Activated T-cell treated with anti-CD3 and anti-CD28 coated beads, Interleukin-2, amount 50 U/mL, for 4 hours (primary cell): ENCODE data around the gene IQCH. TPM values are rescaled to one million over a fixed set of nuclear protein-coding genes. Genes with fewer than 3 reads are reported as not detected.
"Not testable (repeated sequence)": the region's sequence is repeated elsewhere in the genome, so short reads cannot be mapped to it uniquely, and the experiment has no call there.

Experiments
- ATAC-seq, 2 donors: fragments of 200-7000 bp; cut with Tn5 transposase; one replicate each; pipeline ENCODE4 v1.10.0; 2021
- DNase-seq: peaks from one replicate; pipeline ENCODE4 v3.0.0-alpha.2; 2020
- H3K27me3 Mint-ChIP-seq: one replicate; pipeline ENCODE4 v1.8.0; 2021; ENCODE audit warnings: low read depth, mixed read lengths
- H3K36me3 Mint-ChIP-seq: one replicate; pipeline ENCODE4 v1.8.0; 2022; ENCODE audit warnings: mixed read lengths; ENCODE audit not compliant: insufficient read depth
- H3K4me1 Mint-ChIP-seq: one replicate; pipeline ENCODE4 v1.8.0; 2021; ENCODE audit warnings: low read depth, mixed read lengths
- H3K4me3 Mint-ChIP-seq: one replicate; pipeline ENCODE4 v1.8.0; 2021; ENCODE audit warnings: mild to moderate bottlenecking, moderate library complexity, mixed read lengths
- H3K9me3 Mint-ChIP-seq: one replicate; pipeline ENCODE4 v1.8.0; 2021; ENCODE audit warnings: mixed read lengths
- total RNA-seq, 3 donors: library from RNA; stranded (reverse); gene quantifications; one replicate each; pipeline ENCODE4 v1.2.1, GENCODE V29; 2021

IQCH gene
- total RNA-seq, 3 donors from 2014 or later = 0.53 to 0.95 (median 0.53) TPM

- ATAC-seq (no peak), DNase-seq (no peak)
- no peaks in the 10 kb centered on the region for H3K36me3 Mint-ChIP-seq
- H3K4me1 Mint-ChIP-seq = no peaks in the 10 kb centered on the region
- H3K27me3 Mint-ChIP-seq = no peaks in the 10 kb centered on the region
- H3K4me3 Mint-ChIP-seq = no peak overlapping the region
- no peaks in the 10 kb centered on the region for H3K9me3 Mint-ChIP-seq
Observed at GRCh38 chr15:67335534-67336222, 81.1 kb downstream of the IQCH start.

DNA sequence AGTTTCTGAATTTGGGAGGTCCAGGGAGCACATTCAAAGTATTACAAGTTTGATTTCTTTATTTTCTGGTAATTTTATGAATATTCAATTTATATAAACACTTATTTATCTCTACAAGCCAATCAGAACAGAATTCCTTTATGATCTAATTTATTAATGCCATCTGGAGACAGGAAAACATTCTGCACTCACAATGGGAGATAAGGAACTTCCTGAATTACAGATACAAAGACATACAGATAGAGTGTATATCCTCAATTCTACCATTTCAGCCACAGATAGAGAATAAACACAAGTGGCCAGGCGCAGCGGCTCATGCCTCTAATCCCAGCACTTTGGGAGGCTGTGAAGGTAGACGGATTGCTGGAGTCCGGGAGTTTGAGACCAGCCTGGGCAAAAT lies 86.0 kb downstream of the IQCH start:
- Mint-ChIP-seq H3K9me3 (peaks cover 12% of the 10 kb centered on the region), H3K4me3 (no peak overlapping the region), H3K27me3 (peaks cover 2% of the 10 kb centered on the region), H3K36me3 (peaks cover 3% of the 10 kb centered on the region), H3K4me1 (no peaks in the 10 kb centered on the region)
- ATAC-seq (no peak), DNase-seq (no peak)

- Mint-ChIP-seq H3K4me1 (no peaks in the 10 kb centered on the region), H3K27me3 (peaks cover 2% of the 10 kb centered on the region), H3K9me3 (peaks cover 12% of the 10 kb centered on the region), H3K36me3 (peaks cover 3% of the 10 kb centered on the region), H3K4me3 (no peak overlapping the region)
- DNase-seq (no peak), ATAC-seq (no peak)
Observed at GRCh38 chr15:67341539-67341938, 87.0 kb downstream of the IQCH start.

DNA sequence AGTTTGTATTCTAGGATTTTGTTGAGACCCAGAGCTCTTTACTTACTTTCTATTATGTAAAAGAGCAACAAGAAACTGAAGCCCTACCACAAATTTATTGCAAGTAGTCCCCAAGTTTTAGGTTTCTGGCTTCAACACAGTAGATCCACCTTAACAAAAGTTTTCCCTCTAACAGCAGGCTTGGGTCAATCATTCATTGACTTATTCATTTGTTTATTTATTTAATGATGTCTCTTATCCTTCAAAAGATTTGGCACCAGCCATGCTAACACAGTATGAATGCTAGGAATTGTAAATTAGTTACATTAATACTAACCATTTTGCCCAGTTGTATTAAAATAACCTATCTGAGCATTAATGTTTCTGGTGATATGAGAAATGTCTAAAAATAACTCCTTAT lies 88.6 kb downstream of the IQCH start:
- Mint-ChIP-seq H3K4me1 (no peaks in the 10 kb centered on the region), H3K4me3 (no peak overlapping the region), H3K27me3 (peaks cover 2% of the 10 kb centered on the region), H3K36me3 (peaks cover 3% of the 10 kb centered on the region), H3K9me3 (peaks cover 27% of the 10 kb centered on the region)
- no peak for DNase-seq
- no peak for ATAC-seq

DNA sequence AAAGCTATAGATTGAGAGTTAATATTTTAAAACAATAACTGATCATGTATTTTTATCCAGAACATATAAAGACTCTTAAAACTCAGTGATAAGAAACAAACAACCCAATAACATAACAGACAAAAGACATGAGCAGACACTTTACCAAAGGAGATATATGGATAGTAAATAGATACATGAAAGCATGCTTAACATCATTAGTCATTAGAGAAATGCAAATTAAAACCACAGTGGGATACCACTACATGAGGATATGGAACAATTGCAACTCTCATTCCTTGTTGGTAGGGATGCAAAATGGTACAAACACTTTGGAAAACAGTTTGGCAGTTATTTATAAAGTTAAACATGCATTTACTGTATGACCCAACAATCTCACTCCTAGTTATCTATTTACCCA lies 95.0 kb downstream of the IQCH start:
- Mint-ChIP-seq H3K27me3 (peaks cover 2% of the 10 kb centered on the region), H3K9me3 (peaks cover 31% of the 10 kb centered on the region), H3K4me1 (no peaks in the 10 kb centered on the region), H3K4me3 (no peak overlapping the region), H3K36me3 (peaks cover 3% of the 10 kb centered on the region)
- DNase-seq = no peak
- ATAC-seq = no peak

DNA sequence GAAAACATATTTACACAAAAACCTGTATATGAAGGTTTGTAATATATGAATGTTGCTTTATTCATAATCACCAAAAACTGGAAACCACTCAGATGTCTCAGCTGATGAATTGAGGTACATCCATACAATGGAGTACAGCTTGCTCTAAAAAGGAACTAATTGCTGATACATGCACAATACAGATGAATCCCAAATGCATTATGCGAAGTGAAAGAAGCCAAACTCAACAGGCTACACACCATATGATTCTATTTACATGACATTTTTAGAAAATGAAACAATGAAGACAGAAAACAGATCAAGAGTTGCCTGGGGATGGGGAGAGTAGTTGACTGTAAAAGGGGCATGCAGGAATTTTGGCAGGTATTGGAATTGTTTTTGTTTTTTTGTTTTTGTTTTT lies 95.5 kb downstream of the IQCH start:
- Mint-ChIP-seq H3K4me3 (no peak overlapping the region), H3K27me3 (peaks cover 2% of the 10 kb centered on the region), H3K4me1 (no peaks in the 10 kb centered on the region), H3K36me3 (peaks cover 3% of the 10 kb centered on the region), H3K9me3 (peaks cover 30% of the 10 kb centered on the region)
- DNase-seq = no peak
- ATAC-seq = no peak

- H3K4me3 Mint-ChIP-seq = no peak overlapping the region
- DNase-seq (no peak), ATAC-seq (no peak)
- H3K36me3 Mint-ChIP-seq = no peaks in the 10 kb centered on the region
- no peaks in the 10 kb centered on the region for H3K9me3 Mint-ChIP-seq
- no peaks in the 10 kb centered on the region for H3K27me3 Mint-ChIP-seq
- no peaks in the 10 kb centered on the region for H3K4me1 Mint-ChIP-seq
Observed at GRCh38 chr15:67358391-67358790, 103.8 kb downstream of the IQCH start.

DNA sequence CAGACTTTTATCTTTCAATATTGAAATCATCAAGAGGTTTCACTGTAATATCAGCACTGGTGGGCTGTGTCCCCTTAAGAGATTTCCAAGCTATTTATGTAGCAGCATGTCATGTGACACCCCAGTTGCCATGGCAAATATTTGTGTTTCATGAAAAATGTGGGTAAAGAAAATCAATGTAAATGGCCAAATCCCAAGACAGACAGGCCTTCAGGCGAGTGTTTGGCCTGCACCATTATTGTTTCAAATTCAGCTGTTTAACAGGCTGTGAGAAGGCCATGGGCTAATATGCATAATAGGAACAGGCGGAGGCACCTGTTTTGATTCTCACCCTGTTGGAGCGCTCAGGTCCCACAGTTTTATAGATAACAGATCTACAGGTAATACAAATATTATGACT lies 104.2 kb downstream of the IQCH start:
- peaks cover 2% of the 10 kb centered on the region for H3K36me3 Mint-ChIP-seq
- no peaks in the 10 kb centered on the region for H3K4me1 Mint-ChIP-seq
- DNase-seq (no peak), ATAC-seq (no peak)
- no peaks in the 10 kb centered on the region for H3K27me3 Mint-ChIP-seq
- no peak overlapping the region for H3K4me3 Mint-ChIP-seq
- no peaks in the 10 kb centered on the region for H3K9me3 Mint-ChIP-seq

DNA sequence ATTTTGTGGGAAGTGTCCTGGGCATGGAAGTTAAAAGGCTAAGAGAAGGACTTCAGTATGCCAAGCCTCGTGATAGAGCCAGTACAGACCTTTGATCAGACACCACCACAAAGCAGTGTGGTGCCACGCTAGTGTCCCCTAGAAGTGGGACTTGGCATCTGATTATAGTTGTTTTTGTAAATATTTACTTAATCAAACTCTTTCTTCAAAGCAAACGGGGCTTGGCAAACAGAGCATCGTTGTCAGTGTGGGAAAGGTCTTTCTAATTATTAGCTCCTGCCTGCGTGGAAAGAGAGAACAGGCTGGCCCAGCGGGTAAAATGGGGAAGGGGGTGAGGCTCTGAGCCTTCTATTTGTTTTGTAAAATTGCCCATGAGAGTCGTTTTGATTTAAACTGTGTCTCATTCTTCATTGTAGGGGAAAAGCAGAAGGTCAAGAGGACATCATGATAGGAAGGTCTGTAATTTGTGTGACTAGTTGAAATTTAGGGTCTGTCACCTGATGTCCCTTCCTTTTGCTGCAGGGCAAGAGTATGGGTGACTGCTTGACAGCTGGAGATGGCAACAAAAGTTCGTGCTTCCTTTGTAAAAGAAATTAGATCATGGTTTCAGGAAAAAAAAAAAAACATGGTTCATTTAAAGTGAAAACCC lies 105.0 kb downstream of the IQCH start:
- DNase-seq (no peak), ATAC-seq (no peak)
- Mint-ChIP-seq H3K36me3 (peaks cover 2% of the 10 kb centered on the region), H3K4me1 (no peaks in the 10 kb centered on the region), H3K9me3 (no peaks in the 10 kb centered on the region), H3K27me3 (no peaks in the 10 kb centered on the region), H3K4me3 (no peak overlapping the region)

DNA sequence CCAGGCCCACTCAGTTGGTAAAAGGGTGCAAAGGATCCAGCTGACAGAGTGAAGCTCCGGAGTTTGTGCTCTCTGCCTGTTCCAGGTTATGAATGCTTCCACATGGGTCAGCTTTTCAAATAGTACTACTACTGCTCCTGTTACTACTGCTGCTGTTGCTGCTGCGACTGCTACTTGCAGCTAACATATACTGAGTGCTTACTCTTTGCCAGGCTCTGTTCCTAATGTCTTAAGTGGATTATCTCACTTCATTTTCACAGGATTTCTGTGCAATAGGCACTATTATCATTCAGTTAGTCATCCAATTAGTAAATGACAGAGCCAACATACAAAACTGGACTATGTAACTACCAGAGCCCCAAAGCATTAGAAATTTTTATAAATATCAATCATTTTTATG lies 106.5 kb downstream of the IQCH start:
- Mint-ChIP-seq H3K4me1 (no peaks in the 10 kb centered on the region), H3K4me3 (no peak overlapping the region), H3K36me3 (peaks cover 2% of the 10 kb centered on the region), H3K27me3 (no peaks in the 10 kb centered on the region), H3K9me3 (no peaks in the 10 kb centered on the region)
- DNase-seq = no peak
- no peak for ATAC-seq

DNA sequence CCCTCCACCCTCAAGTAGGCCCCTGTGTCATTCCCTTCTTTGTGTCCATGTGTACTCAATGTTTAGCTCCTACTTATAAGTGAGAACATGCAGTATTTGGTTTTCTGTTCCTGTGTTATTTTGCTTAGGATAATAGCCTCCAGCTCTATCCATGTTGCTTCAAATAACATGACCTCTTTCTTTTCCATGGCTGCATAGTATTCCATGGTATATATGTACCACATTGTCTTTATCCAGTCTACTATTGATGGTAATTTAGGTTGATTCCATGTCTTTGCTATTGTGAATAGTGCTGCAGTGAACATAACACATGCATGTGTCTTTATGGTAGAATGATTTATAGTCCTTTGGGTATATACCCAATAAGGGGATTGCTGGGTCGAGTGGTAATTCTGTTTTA lies 109.1 kb downstream of the IQCH start:
- not testable (repeated sequence) for H3K4me3 Mint-ChIP-seq, H3K27me3 Mint-ChIP-seq, DNase-seq, H3K4me1 Mint-ChIP-seq, H3K36me3 Mint-ChIP-seq, H3K9me3 Mint-ChIP-seq, ATAC-seq

- no peaks in the 10 kb centered on the region for H3K9me3 Mint-ChIP-seq
- no peak overlapping the region for H3K4me3 Mint-ChIP-seq
- DNase-seq = no peak
- H3K36me3 Mint-ChIP-seq = peaks cover 2% of the 10 kb centered on the region
- no peaks in the 10 kb centered on the region for H3K27me3 Mint-ChIP-seq
- no peak for ATAC-seq
- H3K4me1 Mint-ChIP-seq = no peaks in the 10 kb centered on the region
Observed at GRCh38 chr15:67365994-67366393, 111.4 kb downstream of the IQCH start.

- no peaks in the 10 kb centered on the region for H3K4me1 Mint-ChIP-seq
- H3K27me3 Mint-ChIP-seq = no peaks in the 10 kb centered on the region
- peaks cover 2% of the 10 kb centered on the region for H3K36me3 Mint-ChIP-seq
- ATAC-seq (no peak), DNase-seq (no peak)
- no peaks in the 10 kb centered on the region for H3K9me3 Mint-ChIP-seq
- no peak overlapping the region for H3K4me3 Mint-ChIP-seq
Observed at GRCh38 chr15:67366904-67367303, 112.3 kb downstream of the IQCH start.

DNA sequence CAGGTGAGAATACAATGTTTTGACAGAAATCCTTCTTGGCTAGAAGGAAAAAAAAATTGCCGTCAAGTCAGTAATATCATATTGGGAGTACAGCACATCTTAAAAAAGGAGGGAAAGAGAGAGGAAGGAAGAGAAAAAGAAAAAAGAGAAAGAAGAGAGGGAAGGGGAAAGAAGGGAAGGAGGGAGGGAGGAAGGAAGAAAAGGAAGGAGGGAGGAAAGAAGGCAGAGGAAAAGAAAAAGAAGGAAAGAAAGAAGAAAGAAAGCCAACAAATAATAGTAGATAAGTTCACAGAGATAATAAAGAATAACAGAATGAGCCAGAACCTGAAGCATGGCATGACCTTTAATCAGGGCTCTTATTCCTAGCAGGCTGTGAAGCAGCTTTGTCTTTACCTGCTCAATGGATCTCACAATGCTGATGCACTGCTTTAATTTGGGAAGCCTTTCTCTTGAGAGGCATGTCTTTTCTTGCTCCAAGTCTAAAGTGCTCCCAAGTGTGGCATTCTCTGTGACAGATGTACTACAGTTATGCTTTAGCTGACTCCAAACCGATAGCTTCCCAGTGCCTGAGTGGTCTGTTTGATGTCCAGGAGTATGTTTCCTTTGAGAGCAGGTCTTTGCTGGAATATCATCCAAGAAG lies 114.9 kb downstream of the IQCH start:
- Mint-ChIP-seq H3K4me3 (no peak overlapping the region), H3K4me1 (no peaks in the 10 kb centered on the region), H3K36me3 (no peaks in the 10 kb centered on the region), H3K27me3 (no peaks in the 10 kb centered on the region), H3K9me3 (no peaks in the 10 kb centered on the region)
- no peak for DNase-seq
- ATAC-seq = no peak
